Activated naive CD4-positive, alpha-beta T cell treated with anti-CD3 and anti-CD28 coated beads, Interleukin-2, amount 10 ng/mL, durations not matched to agents 7 days and 5 days (primary cell): ENCODE results near the gene DHFR2.
"Not testable (repeated sequence)": the region's sequence is repeated elsewhere in the genome, so short reads cannot be mapped to it uniquely, and the experiment has no call there.

Experiments used
- CTCF ChIA-PET: fragments of 350-600 bp; sonication (Branson Sonifier 250); formaldehyde crosslinking; loops from one replicate; lab custom pipeline; 2021; ENCODE audit warnings: antibody characterized with exemption; lab: Charles Lee
- DNase-seq: peaks from one replicate; pipeline ENCODE4 v3.0.0-alpha.2; 2020
- H3K27ac Mint-ChIP-seq: one replicate; pipeline ENCODE4 v1.8.0; 2021; ENCODE audit warnings: mild to moderate bottlenecking, moderate library complexity, mixed read lengths
- H3K27me3 Mint-ChIP-seq: one replicate; pipeline ENCODE4 v1.8.0; 2021; ENCODE audit warnings: mild to moderate bottlenecking, mixed read lengths
- H3K36me3 Mint-ChIP-seq: one replicate; pipeline ENCODE4 v1.8.0; 2021; ENCODE audit warnings: mixed read lengths
- H3K4me1 Mint-ChIP-seq: one replicate; pipeline ENCODE4 v1.8.0; 2021; ENCODE audit warnings: mixed read lengths
- H3K4me3 Mint-ChIP-seq: one replicate; pipeline ENCODE4 v1.8.0; 2021; ENCODE audit warnings: mild to moderate bottlenecking, moderate library complexity, mixed read lengths
- H3K9me3 Mint-ChIP-seq: one replicate; pipeline ENCODE4 v1.8.0; 2021; ENCODE audit warnings: mixed read lengths

DHFR2 gene

DNA sequence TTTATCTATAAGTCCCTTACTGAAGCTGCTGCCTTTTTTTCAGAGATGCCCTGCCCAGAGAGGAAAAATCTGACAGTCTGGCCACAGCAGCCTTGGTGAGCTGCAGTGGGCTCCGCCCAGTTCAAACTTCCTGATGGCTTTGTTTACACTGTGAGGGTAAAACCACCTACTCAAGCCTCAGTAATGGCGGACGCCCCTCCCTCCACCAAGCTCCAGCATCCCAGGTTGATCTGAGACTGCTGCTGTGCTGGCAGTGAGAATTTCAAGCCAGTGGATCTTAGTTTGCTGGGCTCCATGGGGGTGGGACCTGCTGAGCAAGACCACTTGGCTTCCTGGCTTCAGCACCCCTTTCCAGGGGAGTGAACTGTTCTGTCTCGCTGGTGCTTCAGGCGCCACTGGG is 17.8 kb upstream of the DHFR2 start:
- not testable (repeated sequence) for H3K4me3 Mint-ChIP-seq, H3K27me3 Mint-ChIP-seq, H3K9me3 Mint-ChIP-seq
- CTCF ChIA-PET: interaction anchor here (1.1 kb wide), 1 partner anchor 11 kb away, joined by 5 read pairs; no protein-coding TSS in a partner anchor
- Mint-ChIP-seq H3K4me1 (peaks cover 49% of the 10 kb centered on the region), H3K27ac (peak overlapping the region; percentile 62), H3K36me3 (peaks cover 56% of the 10 kb centered on the region)
- DNase-seq: peak; percentile 53

DNA sequence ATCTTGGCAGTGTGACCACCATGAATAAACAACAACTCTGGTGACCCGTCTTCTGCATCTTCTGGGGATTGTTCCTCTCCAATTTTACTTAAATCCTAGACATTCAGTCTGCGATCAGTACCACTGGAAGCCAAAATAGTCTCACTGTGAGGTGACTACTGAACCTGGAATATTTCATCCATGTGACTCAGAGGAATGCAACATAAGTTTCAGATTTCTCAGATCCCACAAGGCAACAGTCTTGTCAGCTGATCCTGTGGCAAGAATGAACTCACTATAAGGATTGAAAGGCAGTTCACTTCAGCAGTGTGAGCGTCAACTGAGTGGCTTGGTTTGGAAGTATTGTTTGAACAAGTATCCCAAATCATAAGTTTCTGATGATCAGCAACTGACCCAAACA is 13.3 kb upstream of the DHFR2 start:
- H3K4me3 Mint-ChIP-seq: no peak overlapping the region
- H3K9me3 Mint-ChIP-seq: no peaks in the 10 kb centered on the region
- DNase-seq: no peak
- H3K4me1 Mint-ChIP-seq: peaks cover 45% of the 10 kb centered on the region
- H3K27ac Mint-ChIP-seq: no peak overlapping the region
- CTCF ChIA-PET: no interaction called here
- H3K36me3 Mint-ChIP-seq: peaks cover 62% of the 10 kb centered on the region
- no peaks in the 10 kb centered on the region for H3K27me3 Mint-ChIP-seq

DNA sequence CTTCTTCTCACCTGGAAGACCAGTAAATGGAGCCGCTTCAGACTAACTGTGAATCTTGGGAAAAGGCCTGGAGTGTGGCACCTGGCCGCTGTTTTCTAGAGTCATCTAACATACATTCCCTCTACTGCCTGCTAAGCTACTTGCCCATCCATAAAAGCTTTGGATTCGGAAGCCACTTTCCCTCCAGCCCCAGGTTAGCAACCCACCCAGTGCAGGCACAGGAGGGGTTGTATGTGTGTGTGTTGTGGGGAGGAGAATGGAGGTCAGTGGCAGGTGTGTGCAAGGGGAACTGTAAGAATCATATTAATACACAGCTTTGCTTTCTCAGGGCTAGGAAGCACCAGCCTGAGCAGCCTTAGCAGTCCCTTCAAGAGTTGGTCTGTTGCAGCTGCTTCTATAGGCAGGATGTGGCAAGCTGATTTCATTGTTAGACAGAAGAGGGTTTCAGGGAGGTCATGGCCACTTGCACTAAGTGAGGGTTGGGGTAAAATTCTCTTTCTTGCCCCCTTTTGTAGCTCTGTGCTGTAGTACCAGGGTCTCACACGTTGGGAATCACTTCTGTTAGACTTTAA is 9.1 kb upstream of the DHFR2 start:
- Mint-ChIP-seq H3K9me3 (peaks cover 10% of the 10 kb centered on the region), H3K4me3 (no peak overlapping the region), H3K36me3 (peaks cover 51% of the 10 kb centered on the region), H3K27ac (no peak overlapping the region), H3K27me3 (no peaks in the 10 kb centered on the region), H3K4me1 (peaks cover 36% of the 10 kb centered on the region)
- peak; percentile 25 for DNase-seq
- CTCF ChIA-PET: interaction anchor here (0.7 to 1.5 kb wide), 5 partner anchors 9 to 100 kb away, joined by 3 to 6 read pairs (median 3); partner anchors contain the start of genes DHFR2 and NSUN3

DNA sequence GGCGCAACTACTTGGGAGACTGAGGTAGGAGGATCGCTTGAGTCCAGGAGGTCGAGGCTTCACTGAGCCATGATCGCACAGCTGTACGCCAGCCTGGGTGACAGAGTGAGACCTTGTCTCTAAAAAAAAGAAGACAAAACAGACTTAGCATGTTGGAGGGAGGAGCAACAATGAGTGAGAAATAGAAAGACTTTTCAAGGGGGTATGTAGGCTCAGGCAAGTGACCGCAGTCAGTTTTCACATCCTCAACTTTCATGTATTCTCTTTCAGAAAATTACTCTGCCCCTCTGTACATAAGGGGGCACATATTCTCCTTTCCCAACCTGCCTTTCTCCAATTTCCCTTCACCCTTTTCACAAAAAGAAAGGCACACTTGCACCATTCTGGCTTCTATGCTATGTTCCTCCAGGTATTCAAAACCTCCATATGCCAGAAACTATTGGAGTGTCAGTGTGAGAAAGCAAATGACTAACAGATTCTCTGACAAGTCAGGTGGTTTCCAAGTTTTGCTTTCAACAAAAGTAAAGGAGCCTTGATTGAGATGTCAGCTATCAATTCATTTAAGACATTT is 7.7 kb upstream of the DHFR2 start:
- Mint-ChIP-seq H3K27me3 (no peaks in the 10 kb centered on the region), H3K9me3 (peaks cover 14% of the 10 kb centered on the region), H3K36me3 (peaks cover 53% of the 10 kb centered on the region), H3K27ac (peak overlapping the region; percentile 74), H3K4me1 (peaks cover 48% of the 10 kb centered on the region), H3K4me3 (no peak overlapping the region)
- CTCF ChIA-PET: interaction anchor here (0.7 to 2.3 kb wide), 10 partner anchors 8 to 84 kb away, joined by 3 to 21 read pairs (median 4); partner anchors contain the start of genes DHFR2 and NSUN3
- DNase-seq: no peak

DNA sequence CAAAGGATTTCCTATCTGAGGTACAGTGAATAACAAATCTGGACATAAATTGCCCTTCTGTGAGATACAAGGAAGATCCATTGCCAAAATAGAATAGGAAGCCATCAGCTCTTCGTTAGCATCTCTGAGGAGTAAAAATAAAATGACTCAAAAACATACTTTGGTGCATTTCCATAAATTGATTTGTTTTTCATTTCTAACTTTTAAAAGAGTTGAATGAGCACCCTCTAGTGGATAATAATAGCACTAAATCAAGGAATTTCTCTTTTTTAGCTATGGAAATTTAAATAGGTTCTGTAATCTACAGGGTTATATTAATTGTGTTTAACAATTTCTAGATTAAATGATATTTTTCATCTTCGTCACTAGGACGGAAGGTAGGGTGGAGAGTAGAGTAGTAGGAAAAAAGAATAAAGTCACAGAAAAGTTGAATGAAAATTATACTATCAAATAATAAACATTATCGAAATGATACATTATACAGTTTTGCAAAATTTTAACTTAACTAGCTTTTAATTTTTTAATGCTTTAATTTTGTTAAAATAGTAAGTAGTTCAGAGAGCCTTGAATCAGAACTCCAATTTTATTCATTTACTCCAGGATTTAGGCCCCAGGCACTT is 6.6 kb upstream of the DHFR2 start:
- Mint-ChIP-seq H3K9me3 (peaks cover 14% of the 10 kb centered on the region), H3K4me3 (no peak overlapping the region), H3K27me3 (no peaks in the 10 kb centered on the region), H3K27ac (no peak overlapping the region), H3K4me1 (peaks cover 57% of the 10 kb centered on the region), H3K36me3 (peaks cover 54% of the 10 kb centered on the region)
- no peak for DNase-seq
- CTCF ChIA-PET: interaction anchor here (0.6 to 2.3 kb wide), 16 partner anchors 11 to 224 kb away, joined by 3 to 21 read pairs (median 4); no protein-coding TSS in a partner anchor

DNA sequence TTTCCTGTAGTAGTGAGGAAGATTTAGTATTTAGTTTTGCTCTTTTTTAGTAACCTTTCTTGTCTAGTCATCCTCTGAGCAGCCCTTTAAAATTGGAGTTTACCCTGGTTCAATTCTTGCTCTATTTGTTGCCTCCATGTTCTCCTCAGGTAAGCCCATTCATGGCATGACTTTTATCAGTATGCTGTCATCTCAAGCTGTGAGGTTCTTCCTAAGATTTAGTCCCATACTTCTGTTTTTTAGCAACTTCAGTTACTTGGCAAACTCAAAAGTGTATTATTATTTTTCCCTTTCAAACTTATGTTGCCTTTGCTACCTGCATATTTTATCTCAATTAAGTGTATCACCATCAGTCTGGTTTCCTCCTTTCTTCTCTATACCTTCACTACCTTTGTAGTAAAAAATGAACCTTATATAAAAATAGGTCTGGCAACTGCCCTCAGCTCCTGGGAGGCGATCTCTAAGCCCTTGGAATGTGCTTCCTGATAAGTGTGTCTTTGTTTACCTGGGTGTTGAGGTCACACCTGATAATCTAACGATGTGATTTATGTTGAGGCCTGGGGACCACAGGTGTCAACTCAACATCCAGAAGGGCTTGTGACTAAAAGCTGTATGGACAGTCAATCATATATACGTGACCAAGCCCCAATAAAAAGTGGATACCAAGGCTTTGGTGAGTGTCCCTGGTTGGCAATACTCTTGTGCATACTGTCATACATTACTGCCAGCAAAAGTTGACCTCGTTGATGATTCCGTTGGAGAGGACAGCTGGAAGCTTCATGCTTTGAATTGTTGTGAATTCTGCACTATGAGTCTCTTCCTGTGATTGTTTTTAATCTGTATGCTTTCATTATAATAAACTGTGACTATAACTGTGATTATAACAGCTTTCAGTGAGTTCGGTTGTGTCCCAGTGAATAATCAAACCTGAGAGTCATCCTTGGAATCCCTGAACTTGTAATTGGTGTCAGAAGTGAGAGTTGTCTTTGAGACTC is 4.1 kb upstream of the DHFR2 start:
- peak overlapping the region; percentile 9 for H3K27ac Mint-ChIP-seq
- DNase-seq: no peak
- CTCF ChIA-PET: interaction anchor here (0.6 to 1.6 kb wide), 3 partner anchors 64 to 216 kb away, joined by 3 to 4 read pairs (median 3); no protein-coding TSS in a partner anchor

DNA sequence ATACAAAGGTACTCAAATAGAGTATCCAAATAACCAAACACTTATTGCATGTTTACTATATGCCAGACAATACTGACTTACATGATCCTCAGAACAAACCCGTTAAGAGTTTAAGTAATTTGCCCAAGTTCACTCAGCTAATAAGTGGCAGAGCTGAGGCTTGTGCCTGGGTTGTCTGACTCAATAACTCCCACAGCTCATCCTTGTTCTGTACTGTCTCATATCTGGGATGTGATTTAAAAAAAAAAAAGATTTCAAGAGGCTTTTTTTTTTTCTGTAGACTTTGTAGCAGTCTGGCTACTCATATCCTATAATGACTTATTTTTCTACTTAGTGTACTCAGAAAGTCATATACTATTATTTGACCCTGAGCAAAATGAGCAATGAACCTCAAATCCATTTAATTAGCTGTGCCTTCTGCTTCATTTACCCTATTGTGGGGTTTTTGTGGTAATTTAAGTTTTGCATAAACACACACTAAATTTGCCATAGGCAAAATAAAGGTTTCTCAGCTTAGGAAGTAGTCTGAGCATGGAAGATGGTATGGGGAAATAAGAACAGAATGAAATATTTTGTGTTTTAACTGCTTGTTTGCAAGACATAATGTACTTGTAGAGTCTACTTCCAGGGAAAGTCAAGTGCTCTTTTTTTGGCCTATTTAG is 3.2 kb upstream of the DHFR2 start:
- H3K9me3 Mint-ChIP-seq: peaks cover 14% of the 10 kb centered on the region
- CTCF ChIA-PET: interaction anchor here (0.9 to 1.6 kb wide), 3 partner anchors 51 to 63 kb away, joined by 3 to 4 read pairs (median 3); no protein-coding TSS in a partner anchor
- no peak for DNase-seq
- peaks cover 41% of the 10 kb centered on the region for H3K36me3 Mint-ChIP-seq
- H3K4me3 Mint-ChIP-seq: no peak overlapping the region
- H3K27ac Mint-ChIP-seq: no peak overlapping the region
- peaks cover 54% of the 10 kb centered on the region for H3K4me1 Mint-ChIP-seq
- no peaks in the 10 kb centered on the region for H3K27me3 Mint-ChIP-seq

More for the DNA sequence above, 4.1 kb upstream of the DHFR2 start:
- H3K36me3 Mint-ChIP-seq: peaks cover 41% of the 10 kb centered on the region
- no peak overlapping the region for H3K4me3 Mint-ChIP-seq
- peaks cover 14% of the 10 kb centered on the region for H3K9me3 Mint-ChIP-seq
- peaks cover 57% of the 10 kb centered on the region for H3K4me1 Mint-ChIP-seq
- H3K27me3 Mint-ChIP-seq: no peaks in the 10 kb centered on the region

DNA sequence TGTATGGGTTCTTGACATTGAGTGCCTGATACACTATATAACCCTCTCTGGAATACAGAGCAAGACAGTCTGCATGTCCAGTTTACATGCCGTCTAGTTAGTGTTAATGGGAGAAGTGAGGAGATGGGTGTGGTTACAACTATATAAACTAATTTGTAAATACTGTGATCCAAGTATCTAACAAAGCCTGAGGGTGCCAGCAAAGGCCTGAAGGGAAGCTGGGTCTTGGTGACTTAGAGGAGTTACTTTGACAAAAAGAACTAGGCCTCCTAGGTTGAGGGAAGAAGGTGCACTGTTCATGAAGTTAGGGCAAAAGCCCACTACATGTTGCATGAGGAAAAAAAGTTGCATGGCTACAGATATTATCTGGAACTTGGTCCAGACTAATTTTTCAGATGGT is 2.4 kb upstream of the DHFR2 start:
- no peaks in the 10 kb centered on the region for H3K27me3 Mint-ChIP-seq
- CTCF ChIA-PET: interaction anchor here (0.9 to 1.3 kb wide), 2 partner anchors 50 to 60 kb away, joined by 3 read pairs; no protein-coding TSS in a partner anchor

DNA sequence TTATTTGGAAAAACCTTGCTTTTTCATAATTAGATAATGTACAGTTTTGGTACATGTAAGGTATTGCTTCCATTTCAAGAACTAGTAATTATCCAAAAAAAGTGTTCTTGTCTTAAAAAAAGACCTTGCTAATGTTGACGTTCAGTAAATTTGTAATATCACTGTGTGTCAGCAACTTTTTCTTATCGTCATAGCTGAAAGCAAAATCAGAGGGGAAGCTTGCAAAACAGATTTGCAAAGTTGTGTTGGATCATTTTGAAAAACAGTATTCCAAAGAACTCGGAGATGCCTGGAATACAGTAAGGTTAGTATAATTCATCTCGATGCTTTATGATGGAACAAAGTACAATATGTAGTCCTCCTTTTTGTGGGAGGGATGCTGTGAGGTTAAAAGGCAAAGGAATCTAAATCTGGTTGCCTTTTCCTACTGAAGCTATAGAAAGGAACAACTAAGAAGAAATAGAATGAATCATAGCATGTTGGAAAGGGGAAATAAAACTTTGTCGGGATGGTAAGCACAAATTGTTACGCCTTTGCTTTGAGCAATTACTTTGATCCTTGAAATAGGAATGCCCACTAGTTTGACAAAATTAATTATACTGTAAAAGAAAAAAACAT is 1.6 kb upstream of the DHFR2 start:
- CTCF ChIA-PET: no interaction called here
- peak overlapping the region; percentile 91 for H3K4me3 Mint-ChIP-seq
- H3K27ac Mint-ChIP-seq: peak overlapping the region; percentile 99
- no peaks in the 10 kb centered on the region for H3K27me3 Mint-ChIP-seq
- no peak for DNase-seq
- H3K36me3 Mint-ChIP-seq: peaks cover 52% of the 10 kb centered on the region
- H3K4me1 Mint-ChIP-seq: peaks cover 51% of the 10 kb centered on the region
- peaks cover 14% of the 10 kb centered on the region for H3K9me3 Mint-ChIP-seq

More for the DNA sequence above, 2.4 kb upstream of the DHFR2 start:
- Mint-ChIP-seq H3K4me3 (no peak overlapping the region), H3K36me3 (peaks cover 49% of the 10 kb centered on the region), H3K4me1 (peaks cover 54% of the 10 kb centered on the region), H3K9me3 (peaks cover 14% of the 10 kb centered on the region), H3K27ac (no peak overlapping the region)
- no peak for DNase-seq

DNA sequence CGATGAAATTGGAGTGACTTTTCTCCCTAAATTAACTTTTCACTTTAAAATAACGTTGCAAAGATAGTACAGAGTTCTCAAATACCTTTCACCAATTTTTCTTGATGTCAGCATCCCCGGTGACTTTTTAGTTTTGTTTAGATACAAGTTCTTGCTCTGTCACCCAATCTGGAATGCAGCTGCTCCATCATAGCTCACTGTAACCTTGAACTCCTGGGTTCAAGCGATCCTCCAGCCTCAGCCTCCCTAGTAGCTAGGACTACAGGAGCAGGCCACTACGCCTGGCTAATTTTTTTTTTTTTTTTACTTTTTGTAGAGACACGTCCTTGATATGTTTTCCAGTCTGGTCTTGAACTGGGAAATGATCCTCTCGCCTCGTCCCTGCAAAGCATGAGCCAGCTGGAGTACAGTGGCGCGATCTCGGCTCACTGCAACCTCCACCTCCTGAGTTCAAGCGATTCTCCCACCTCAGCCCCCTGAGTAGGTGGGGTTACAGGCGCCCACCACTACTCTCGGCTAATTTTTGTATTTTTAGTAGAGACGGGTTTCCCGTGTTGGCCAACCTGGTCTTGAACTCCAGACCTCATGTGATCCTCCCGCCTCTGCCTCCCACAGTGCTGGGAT is 892 bp upstream of the DHFR2 start:
- Mint-ChIP-seq H3K4me3 (peak overlapping the region; percentile 91), H3K27ac (peak overlapping the region; percentile 99), H3K4me1 (peaks cover 46% of the 10 kb centered on the region), H3K9me3 (peaks cover 14% of the 10 kb centered on the region), H3K27me3 (no peaks in the 10 kb centered on the region), H3K36me3 (peaks cover 58% of the 10 kb centered on the region)
- CTCF ChIA-PET: interaction anchor here (0.8 to 1.9 kb wide), 3 partner anchors 8 to 90 kb away, joined by 3 to 6 read pairs (median 5); partner anchors contain the start of gene PROS1
- DNase-seq: no peak

DNA sequence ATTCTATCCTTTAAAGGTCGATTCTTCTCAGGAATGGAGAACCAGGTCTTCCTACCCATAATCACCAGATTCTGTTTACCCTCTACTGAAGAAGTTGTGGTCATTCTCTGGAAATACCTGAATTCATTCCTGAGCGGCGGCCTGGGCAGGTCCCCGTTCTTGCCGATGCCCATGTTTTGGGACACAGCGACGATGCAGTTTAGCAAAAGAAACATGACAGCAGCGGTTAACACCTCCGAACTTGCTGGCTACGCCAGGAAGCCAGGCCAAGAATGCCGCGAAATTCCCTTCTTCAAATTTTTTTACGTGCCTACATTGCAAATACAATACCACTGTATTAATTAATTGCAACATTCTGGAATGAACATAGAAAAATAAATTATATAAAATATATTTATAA is 1.4 kb downstream of the DHFR2 start:
- CTCF ChIA-PET: no interaction called here

DNA sequence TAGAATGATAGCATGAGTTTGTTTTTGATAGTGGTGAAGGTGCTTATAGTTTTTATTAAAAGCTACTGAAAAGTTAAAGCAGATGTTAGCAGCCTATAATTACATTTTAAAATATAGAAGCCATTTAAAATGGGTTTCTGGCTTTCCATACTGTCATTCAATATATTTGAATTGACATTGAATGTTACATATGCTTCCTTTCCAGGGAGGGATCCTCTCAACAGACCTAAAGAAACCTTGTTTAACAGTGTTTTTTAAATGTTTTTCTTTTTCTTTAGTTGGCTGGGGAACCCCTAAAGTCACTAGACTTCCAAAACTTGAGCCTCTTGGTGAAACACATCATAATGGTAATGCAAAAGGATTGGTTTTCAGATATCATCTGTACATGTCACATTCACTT is 12.2 kb downstream of the DHFR2 start:
- no peaks in the 10 kb centered on the region for H3K4me1 Mint-ChIP-seq
- CTCF ChIA-PET: interaction anchor here (1.7 kb wide), 1 partner anchor 13 kb away, joined by 4 read pairs; no protein-coding TSS in a partner anchor
- no peak overlapping the region for H3K4me3 Mint-ChIP-seq
- H3K9me3 Mint-ChIP-seq: no peaks in the 10 kb centered on the region
- H3K36me3 Mint-ChIP-seq: peaks cover under 1% of the 10 kb centered on the region
- H3K27me3 Mint-ChIP-seq: no peaks in the 10 kb centered on the region
- H3K27ac Mint-ChIP-seq: no peak overlapping the region
- no peak for DNase-seq

More for the DNA sequence above, 1.4 kb downstream of the DHFR2 start:
- Mint-ChIP-seq H3K27ac (no peak overlapping the region), H3K9me3 (peaks cover under 1% of the 10 kb centered on the region), H3K4me1 (peaks cover 38% of the 10 kb centered on the region), H3K4me3 (no peak overlapping the region), H3K27me3 (no peaks in the 10 kb centered on the region), H3K36me3 (peaks cover 44% of the 10 kb centered on the region)
- no peak for DNase-seq
